ENCODE data around the gene C4orf50.

GRCh38 chr4:6055436-6055835 is 37.2 kb upstream of the C4orf50 start:
- TF ChIP-seq POLR2A (IDR thresholded peaks at IDR 0.05; ENCODE audit: low read length) = no peak
- TF ChIP-seq GATA1 (IDR thresholded peaks at IDR 0.05; ENCODE audit: low read depth, low read length) = no peak

Measured in erythroblast (primary cell).